ENCODE data around the gene AGO3. TPM values are rescaled to one million over a fixed set of nuclear protein-coding genes. Genes with fewer than 3 reads are reported as not detected.
A peak's percentile ranks its signal among the peaks of the same experiment; 100 is the strongest.

The AGO3 gene
- total and polyA plus RNA-seq, 4 donors = 3.0 to 19.5 (median 7.1) TPM

GRCh38 chr1:36035154-36035553 lies 104.2 kb downstream of the AGO3 start:
- Histone ChIP-seq H3K4me3 (ENCODE audit: low read depth in 1 of 3, low read length in 3 of 3) (no peak overlapping the region), H3K9ac (ENCODE audit: low read depth in 1 of 2, low read length in 2 of 2) (no peak overlapping the region), H3K4me1 (ENCODE audit: control insufficient read depth in 4 of 4, insufficient read depth in 4 of 4, low read length in 3 of 4) (peaks cover 0 to 3% (median 0%) of the 10 kb centered on the region in 4 donors), H3K36me3 (ENCODE audit: control insufficient read depth in 4 of 4, insufficient read depth in 3 of 4, low read depth in 1 of 4, low read length in 3 of 4) (peaks cover 3 to 11% (median 6%) of the 10 kb centered on the region in 4 donors), H3K27ac (ENCODE audit: low read depth in 1 of 2, low read length in 2 of 2) (peak overlapping the region in 1 of 2 donors; percentile 20), H3K9me3 (ENCODE audit: control insufficient read depth in 4 of 4, low read length in 3 of 4) (no peaks in the 10 kb centered on the region), H3K27me3 (ENCODE audit: control insufficient read depth in 4 of 4, insufficient read depth in 4 of 4, low read length in 3 of 4) (no peaks in the 10 kb centered on the region)
- TF ChIP-seq REST (IDR thresholded peaks at IDR 0.05) = no peak
- no peak for TF ChIP-seq RAD21 (IDR thresholded peaks at IDR 0.05)
- no peak for TF ChIP-seq SP1 (IDR thresholded peaks at IDR 0.05)
- TF ChIP-seq YY1 (IDR thresholded peaks at IDR 0.05) = no peak
- no peak for TF ChIP-seq JUND (IDR thresholded peaks at IDR 0.05)
- TF ChIP-seq ZBTB33 (IDR thresholded peaks at IDR 0.05) = no peak
- no peak for TF ChIP-seq NR2F2 (IDR thresholded peaks at IDR 0.05)
- 92% methylated on average over 3 of the region's 3 CpGs for WGBS
- DNase-seq (ENCODE audit: low spot score) = no peak

- Histone ChIP-seq H3K36me3 (ENCODE audit: control insufficient read depth in 4 of 4, insufficient read depth in 3 of 4, low read depth in 1 of 4, low read length in 3 of 4) (peaks cover 1 to 26% (median 16%) of the 10 kb centered on the region in 4 donors), H3K4me3 (ENCODE audit: low read depth in 1 of 3, low read length in 3 of 3) (no peak overlapping the region), H3K27me3 (ENCODE audit: control insufficient read depth in 4 of 4, insufficient read depth in 4 of 4, low read length in 3 of 4) (no peaks in the 10 kb centered on the region)
Measured at GRCh38 chr1:36040238-36040637, 109.3 kb downstream of the AGO3 start.

More at GRCh38 chr1:36040238-36040637, 109.3 kb downstream of the AGO3 start:
- H3K4me1 ChIP-seq (ENCODE audit: control insufficient read depth in 4 of 4, insufficient read depth in 4 of 4, low read length in 3 of 4) = no peaks in the 10 kb centered on the region
- H3K9ac ChIP-seq (ENCODE audit: low read depth in 1 of 2, low read length in 2 of 2) = no peak overlapping the region
- TF ChIP-seq FOXA1 (IDR thresholded peaks at IDR 0.05) (no peak), TAF1 (conservative IDR thresholded peaks at IDR 0.05) (no peak), JUND (IDR thresholded peaks at IDR 0.05) (no peak), ZBTB33 (IDR thresholded peaks at IDR 0.05) (no peak), HNF4A (conservative IDR thresholded peaks at IDR 0.05) (no peak), GABPA (IDR thresholded peaks at IDR 0.05 in 1 of 2, conservative IDR thresholded peaks at IDR 0.05 in 1 of 2) (no peak), CTCF (IDR thresholded peaks at IDR 0.05; ENCODE audit: low read depth, low read length, missing input control) (no peak), EGR1 (IDR thresholded peaks at IDR 0.05; ENCODE audit: low read depth in 2 of 2) (no peak), NR2F2 (IDR thresholded peaks at IDR 0.05) (no peak), REST (IDR thresholded peaks at IDR 0.05) (no peak), FOXA2 (IDR thresholded peaks at IDR 0.05) (no peak), YY1 (IDR thresholded peaks at IDR 0.05) (no peak), SP1 (IDR thresholded peaks at IDR 0.05) (no peak), ATF3 (IDR thresholded peaks at IDR 0.05) (no peak), RXRA (IDR thresholded peaks at IDR 0.05) (no peak), RAD21 (IDR thresholded peaks at IDR 0.05) (no peak), MAX (IDR thresholded peaks at IDR 0.05) (no peak), HNF4G (IDR thresholded peaks at IDR 0.05) (no peak)
- no peak for DNase-seq (ENCODE audit: low spot score)
- 57% methylated on average over 2 of the region's 2 CpGs for WGBS
- H3K27ac ChIP-seq (ENCODE audit: low read depth in 1 of 2, low read length in 2 of 2) = no peak overlapping the region
- no peaks in the 10 kb centered on the region for H3K9me3 ChIP-seq (ENCODE audit: control insufficient read depth in 4 of 4, low read length in 3 of 4)

Data from liver (tissue), 9 donors.